ENCODE data around the gene ADAMTSL5. TPM values are rescaled to one million over a fixed set of nuclear protein-coding genes. Genes with fewer than 3 reads are reported as not detected.
A peak's percentile ranks its signal among the peaks of the same experiment; 100 is the strongest.

The ADAMTSL5 gene
- total and polyA plus RNA-seq, 2 of the 13 experiments (the other 11 are each of a cell fraction or from before 2014, with no cell fraction given), result 0.60 to 2.7 TPM

DNA sequence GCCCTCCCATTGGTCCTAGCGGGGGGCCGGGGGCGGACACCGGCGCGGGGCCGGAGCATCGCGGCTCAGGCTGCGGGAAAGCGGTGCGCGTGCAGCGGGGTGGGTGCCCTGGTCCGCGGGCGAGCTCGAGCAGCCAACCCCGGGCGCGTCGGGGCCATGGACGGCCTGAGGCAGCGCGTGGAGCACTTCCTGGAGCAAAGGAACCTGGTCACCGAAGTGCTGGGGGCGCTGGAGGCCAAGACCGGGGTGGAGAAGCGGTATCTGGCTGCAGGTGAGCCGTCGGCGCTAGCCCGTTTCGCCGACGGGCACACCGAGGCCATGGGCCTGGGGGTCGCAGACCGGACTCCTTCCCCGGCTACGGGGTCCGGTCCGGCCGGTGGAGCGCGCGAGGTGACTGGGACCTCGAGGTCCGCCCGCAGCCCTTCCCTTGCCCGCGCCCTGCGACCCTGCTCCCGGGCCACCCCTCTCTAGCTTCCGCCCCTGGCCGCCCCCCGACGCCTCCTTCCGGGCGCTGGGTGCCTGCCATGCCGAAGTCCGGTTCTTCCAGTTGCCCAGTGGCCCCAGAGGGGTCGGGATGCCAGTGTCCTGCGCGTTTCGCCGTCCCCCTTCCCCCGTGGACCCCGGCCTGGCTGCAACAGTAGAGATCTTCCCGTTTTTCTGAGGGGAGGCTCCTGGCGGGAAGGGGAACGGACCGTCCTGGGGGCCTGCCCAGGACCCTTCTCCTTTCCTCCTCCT is 21.5 kb downstream of the ADAMTSL5 start, which contains the start of gene REEP6 (continued):
- TF ChIP-seq SP1 (IDR thresholded peaks at IDR 0.05) (no peak), SP1 (CRISPR knock-in tag; IDR thresholded peaks at IDR 0.05) (0 out of 2 replicates have a peak, but pooled peaks have one; percentile 6), SIN3A (IDR thresholded peaks at IDR 0.05; ENCODE audit: borderline replicate concordance, low read depth, low read length) (no peak), ZNF329 (CRISPR knock-in tag; IDR thresholded peaks at IDR 0.05; ENCODE audit: low read depth) (peak; percentile 66; the same call in 1 of the 2 replicates), FLYWCH1 (CRISPR knock-in tag; IDR thresholded peaks at IDR 0.05) (no peak), ZNF598 (CRISPR knock-in tag; IDR thresholded peaks at IDR 0.05; ENCODE audit: borderline replicate concordance) (no peak), MED13 (CRISPR knock-in tag; IDR thresholded peaks at IDR 0.05) (peak; percentile 53; the same call in 1 of the 2 replicates), JARID2 (CRISPR knock-in tag; IDR thresholded peaks at IDR 0.05; ENCODE audit: insufficient replicate concordance) (no peak), ZNF724P (CRISPR knock-in tag; IDR thresholded peaks at IDR 0.05; ENCODE audit: borderline replicate concordance) (peak; percentile 79; the same call in 1 of the 2 replicates), ZNF782 (CRISPR knock-in tag; IDR thresholded peaks at IDR 0.05; ENCODE audit: borderline replicate concordance) (no peak), MATR3 (CRISPR knock-in tag; IDR thresholded peaks at IDR 0.05) (no peak), ZNF20 (CRISPR knock-in tag; IDR thresholded peaks at IDR 0.05) (no peak), HNRNPK (IDR thresholded peaks at IDR 0.05; ENCODE audit: low read depth, low read length, poor library complexity, severe bottlenecking) (peak; percentile 6), RFXAP (CRISPR knock-in tag; IDR thresholded peaks at IDR 0.05; ENCODE audit: borderline replicate concordance) (no peak), CEBPG (CRISPR knock-in tag; IDR thresholded peaks at IDR 0.05) (no peak), ZNF138 (CRISPR knock-in tag; IDR thresholded peaks at IDR 0.05; ENCODE audit: low read depth) (0 out of 2 replicates have a peak, but pooled peaks have one; percentile 58)
- TF ChIP-seq, protein P1, sequence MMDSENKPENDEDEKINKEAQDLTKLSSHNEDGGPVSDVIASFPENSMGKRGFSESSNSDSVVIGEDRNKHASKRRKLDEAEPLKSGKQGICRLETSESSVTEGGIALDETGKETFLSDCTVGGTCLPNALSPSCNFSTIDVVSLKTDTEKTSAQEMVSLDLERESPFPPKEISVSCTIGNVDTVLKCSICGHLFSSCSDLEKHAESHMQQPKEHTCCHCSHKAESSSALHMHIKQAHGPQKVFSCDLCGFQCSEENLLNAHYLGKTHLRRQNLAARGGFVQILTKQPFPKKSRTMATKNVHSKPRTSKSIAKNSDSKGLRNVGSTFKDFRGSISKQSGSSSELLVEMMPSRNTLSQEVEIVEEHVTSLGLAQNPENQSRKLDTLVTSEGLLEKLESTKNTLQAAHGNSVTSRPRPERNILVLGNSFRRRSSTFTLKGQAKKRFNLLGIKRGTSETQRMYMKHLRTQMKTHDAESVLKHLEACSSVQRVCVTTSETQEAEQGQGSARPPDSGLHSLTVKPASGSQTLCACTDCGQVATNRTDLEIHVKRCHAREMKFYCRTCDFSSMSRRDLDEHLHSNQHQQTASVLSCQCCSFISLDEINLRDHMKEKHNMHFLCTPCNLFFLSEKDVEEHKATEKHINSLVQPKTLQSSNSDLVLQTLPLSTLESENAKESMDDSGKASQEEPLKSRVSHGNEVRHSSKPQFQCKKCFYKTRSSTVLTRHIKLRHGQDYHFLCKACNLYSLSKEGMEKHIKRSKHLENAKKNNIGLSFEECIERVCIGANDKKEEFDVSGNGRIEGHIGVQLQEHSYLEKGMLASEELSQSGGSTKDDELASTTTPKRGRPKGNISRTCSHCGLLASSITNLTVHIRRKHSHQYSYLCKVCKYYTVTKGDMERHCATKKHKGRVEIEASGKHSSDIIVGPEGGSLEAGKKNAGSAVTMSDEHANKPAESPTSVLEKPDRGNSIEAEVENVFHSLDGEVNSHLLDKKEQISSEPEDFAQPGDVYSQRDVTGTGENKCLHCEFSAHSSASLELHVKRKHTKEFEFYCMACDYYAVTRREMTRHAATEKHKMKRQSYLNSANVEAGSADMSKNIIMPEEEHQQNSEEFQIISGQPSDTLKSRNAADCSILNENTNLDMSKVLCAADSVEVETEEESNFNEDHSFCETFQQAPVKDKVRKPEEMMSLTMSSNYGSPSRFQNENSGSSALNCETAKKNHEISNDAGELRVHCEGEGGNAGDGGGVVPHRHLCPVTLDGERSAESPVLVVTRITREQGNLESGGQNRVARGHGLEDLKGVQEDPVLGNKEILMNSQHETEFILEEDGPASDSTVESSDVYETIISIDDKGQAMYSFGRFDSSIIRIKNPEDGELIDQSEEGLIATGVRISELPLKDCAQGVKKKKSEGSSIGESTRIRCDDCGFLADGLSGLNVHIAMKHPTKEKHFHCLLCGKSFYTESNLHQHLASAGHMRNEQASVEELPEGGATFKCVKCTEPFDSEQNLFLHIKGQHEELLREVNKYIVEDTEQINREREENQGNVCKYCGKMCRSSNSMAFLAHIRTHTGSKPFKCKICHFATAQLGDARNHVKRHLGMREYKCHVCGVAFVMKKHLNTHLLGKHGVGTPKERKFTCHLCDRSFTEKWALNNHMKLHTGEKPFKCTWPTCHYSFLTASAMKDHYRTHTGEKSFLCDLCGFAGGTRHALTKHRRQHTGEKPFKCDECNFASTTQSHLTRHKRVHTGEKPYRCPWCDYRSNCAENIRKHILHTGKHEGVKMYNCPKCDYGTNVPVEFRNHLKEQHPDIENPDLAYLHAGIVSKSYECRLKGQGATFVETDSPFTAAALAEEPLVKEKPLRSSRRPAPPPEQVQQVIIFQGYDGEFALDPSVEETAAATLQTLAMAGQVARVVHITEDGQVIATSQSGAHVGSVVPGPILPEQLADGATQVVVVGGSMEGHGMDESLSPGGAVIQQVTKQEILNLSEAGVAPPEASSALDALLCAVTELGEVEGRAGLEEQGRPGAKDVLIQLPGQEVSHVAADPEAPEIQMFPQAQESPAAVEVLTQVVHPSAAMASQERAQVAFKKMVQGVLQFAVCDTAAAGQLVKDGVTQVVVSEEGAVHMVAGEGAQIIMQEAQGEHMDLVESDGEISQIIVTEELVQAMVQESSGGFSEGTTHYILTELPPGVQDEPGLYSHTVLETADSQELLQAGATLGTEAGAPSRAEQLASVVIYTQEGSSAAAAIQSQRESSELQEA (CRISPR knock-in tag; IDR thresholded peaks at IDR 0.05; ENCODE audit: not compliant biosample characterization), result peak; percentile 28
- TF ChIP-seq, protein P2, sequence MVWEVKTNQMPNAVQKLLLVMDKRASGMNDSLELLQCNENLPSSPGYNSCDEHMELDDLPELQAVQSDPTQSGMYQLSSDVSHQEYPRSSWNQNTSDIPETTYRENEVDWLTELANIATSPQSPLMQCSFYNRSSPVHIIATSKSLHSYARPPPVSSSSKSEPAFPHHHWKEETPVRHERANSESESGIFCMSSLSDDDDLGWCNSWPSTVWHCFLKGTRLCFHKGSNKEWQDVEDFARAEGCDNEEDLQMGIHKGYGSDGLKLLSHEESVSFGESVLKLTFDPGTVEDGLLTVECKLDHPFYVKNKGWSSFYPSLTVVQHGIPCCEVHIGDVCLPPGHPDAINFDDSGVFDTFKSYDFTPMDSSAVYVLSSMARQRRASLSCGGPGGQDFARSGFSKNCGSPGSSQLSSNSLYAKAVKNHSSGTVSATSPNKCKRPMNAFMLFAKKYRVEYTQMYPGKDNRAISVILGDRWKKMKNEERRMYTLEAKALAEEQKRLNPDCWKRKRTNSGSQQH (CRISPR knock-in tag; IDR thresholded peaks at IDR 0.05; ENCODE audit: low read depth), result no peak

All from HepG2 (cell line).